IMR-90 (cell line): Measurements from ENCODE around the gene HS6ST3. TPM values are rescaled to one million over a fixed set of nuclear protein-coding genes. Genes with fewer than 3 reads are reported as not detected.

ENCODE experiments used
- ATAC-seq: fragments of 200-7000 bp; cut with Tn5 transposase; 2 replicates; pipeline ENCODE4 v1.9.1; 2020; ENCODE audit warnings: low read depth, mild to moderate bottlenecking, moderate library complexity
- BruUV-seq: library from RNA; stranded (reverse); fragments of 400-500 nt; replicated peaks from 2 replicates; lab custom pipeline; 2021; lab: Mats Ljungman, UMichigan
- CTCF ChIA-PET: fragments of 300-600 bp; formaldehyde crosslinking; extraction: SDS; loops from one replicate; lab custom pipeline; 2021; ENCODE audit warnings: antibody characterized with exemption; lab: Yijun Ruan, JAX
- POLR2A ChIA-PET: fragments of 300-600 bp; sonication (Branson Sonifier 250); formaldehyde crosslinking; loops from one replicate; lab custom pipeline; 2022; ENCODE audit warnings: antibody characterized with exemption; ENCODE audit not compliant: unreplicated experiment; lab: Charles Lee
- DNase-seq: peaks from one replicate; pipeline ENCODE4 v3.0.0; 2013
- H2AFZ ChIP-seq: replicated peaks from 2 replicates; pipeline ENCODE3; 2013; ENCODE audit warnings: low read length, mild to moderate bottlenecking; ENCODE audit not compliant: poor library complexity
- H2AK5ac ChIP-seq: 2 replicates; pipeline ENCODE4 v1.6.1; 2013; ENCODE audit warnings: low read depth, low read length, inconsistent platforms
- H2AK9ac ChIP-seq: replicated peaks from 2 replicates; pipeline ENCODE3; 2013; ENCODE audit warnings: mild to moderate bottlenecking, low read depth, low read length, moderate library complexity; ENCODE audit not compliant: poor library complexity
- H2BK120ac ChIP-seq: 2 replicates; pipeline ENCODE4 v1.6.1; 2013; ENCODE audit warnings: low read depth, low read length, inconsistent platforms
- H2BK15ac ChIP-seq: 3 replicates; pipeline ENCODE4 v1.6.1; 2013; ENCODE audit warnings: low read depth, low read length, inconsistent platforms
- H2BK20ac ChIP-seq: 2 replicates; pipeline ENCODE4 v1.6.1; 2013; ENCODE audit warnings: low read depth, mild to moderate bottlenecking, inconsistent platforms, low read length, moderate library complexity
- H2BK5ac ChIP-seq: 2 replicates; pipeline ENCODE4 v1.6.1; 2013; ENCODE audit warnings: mild to moderate bottlenecking, low read depth, low read length, inconsistent platforms; ENCODE audit not compliant: poor library complexity, severe bottlenecking
- H3K14ac ChIP-seq: replicated peaks from 2 replicates; pipeline ENCODE4 v1.6.1; 2013; ENCODE audit warnings: low read depth, low read length, inconsistent platforms
- H3K18ac ChIP-seq: 2 replicates; pipeline ENCODE4 v1.6.1; 2013; ENCODE audit warnings: low read depth, low read length, control low read depth
- H3K23ac ChIP-seq: 2 replicates; pipeline ENCODE4 v1.6.1; 2013; ENCODE audit warnings: low read depth, low read length, inconsistent platforms
- H3K27ac ChIP-seq: 2 replicates; pipeline ENCODE4 v1.5.1; 2013; ENCODE audit warnings: mild to moderate bottlenecking, control low read depth, low read length; ENCODE audit not compliant: insufficient read depth
- H3K27me3 ChIP-seq: 2 replicates; pipeline ENCODE4 v1.6.1; 2013; ENCODE audit warnings: low read length; ENCODE audit not compliant: control insufficient read depth, insufficient read depth
- H3K36me3 ChIP-seq: 2 replicates; pipeline ENCODE4 v1.6.1; 2013; ENCODE audit warnings: low read length, mixed read lengths; ENCODE audit not compliant: control insufficient read depth, insufficient read depth
- H3K4ac ChIP-seq: 2 replicates; pipeline ENCODE4 v1.6.1; 2013; ENCODE audit warnings: low read depth, low read length, inconsistent platforms
- H3K4me1 ChIP-seq: 2 replicates; pipeline ENCODE4 v1.6.1; 2013; ENCODE audit warnings: low read length, mixed read lengths; ENCODE audit not compliant: control insufficient read depth, insufficient read depth
- H3K4me2 ChIP-seq: 2 replicates; pipeline ENCODE4 v1.6.1; 2013; ENCODE audit warnings: low read depth, mild to moderate bottlenecking, control low read depth, low read length, moderate library complexity
- H3K4me3 ChIP-seq: 2 replicates; pipeline ENCODE4 v1.5.1; 2013; ENCODE audit warnings: low read depth, mild to moderate bottlenecking, control low read depth, low read length, moderate library complexity; ENCODE audit not compliant: insufficient read depth
- H3K56ac ChIP-seq: 2 replicates; pipeline ENCODE4 v1.6.1; 2013; ENCODE audit warnings: low read length, inconsistent platforms; ENCODE audit not compliant: insufficient read depth; ENCODE audit errors: extremely low read depth
- H3K79me1 ChIP-seq, 2 experiments: 2 replicates each; pipeline ENCODE4 v1.6.1; 2013; ENCODE audit warnings: low read length in 2 of 2, inconsistent platforms in 1 of 2, low read depth in 1 of 2
- H3K9ac ChIP-seq: 2 replicates; pipeline ENCODE4 v1.6.1; 2013; ENCODE audit warnings: low read depth, low read length, control low read depth
- H3K9me1 ChIP-seq: 2 replicates; pipeline ENCODE4 v1.6.1; 2013; ENCODE audit warnings: low read length, inconsistent platforms; ENCODE audit not compliant: insufficient read depth
- H3K9me3 ChIP-seq: 2 replicates; pipeline ENCODE4 v1.6.1; 2013; ENCODE audit warnings: low read length; ENCODE audit not compliant: control insufficient read depth, insufficient read depth
- H4K20me1 ChIP-seq: 2 replicates; pipeline ENCODE4 v1.6.1; 2013; ENCODE audit warnings: low read length, inconsistent platforms; ENCODE audit not compliant: insufficient read depth
- H4K5ac ChIP-seq: 2 replicates; pipeline ENCODE4 v1.6.1; 2013; ENCODE audit warnings: mild to moderate bottlenecking, low read depth, low read length, control low read depth
- H4K8ac ChIP-seq, 2 experiments: 2 replicates each; pipeline ENCODE4 v1.6.1; 2013; ENCODE audit warnings: low read depth in 2 of 2, low read length in 2 of 2, control low read depth in 1 of 2, inconsistent platforms in 1 of 2
- H4K91ac ChIP-seq: 2 replicates; pipeline ENCODE4 v1.6.1; 2013; ENCODE audit warnings: low read depth, low read length, inconsistent platforms; ENCODE audit not compliant: insufficient read depth
- BHLHE40 ChIP-seq: fragments of 150-350 bp; IDR thresholded peaks from 2 replicates; pipeline ENCODE4 v1.6.1; 2016; ENCODE audit warnings: mild to moderate bottlenecking, low read depth, low read length
- CEBPB ChIP-seq: IDR thresholded peaks from 2 replicates; pipeline ENCODE4 v1.6.1; 2012; ENCODE audit warnings: low read depth, low read length, improper control_type of control experiment
- CTCF ChIP-seq: conservative IDR thresholded peaks from 2 replicates; pipeline ENCODE4 v1.5.1; 2012; ENCODE audit warnings: mild to moderate bottlenecking, low read depth, low read length, improper control_type of control experiment
- FOS ChIP-seq: fragments of 150-350 bp; IDR thresholded peaks from 2 replicates; pipeline ENCODE4 v1.6.1; 2016; ENCODE audit warnings: low read depth, low read length
- MAFK ChIP-seq: IDR thresholded peaks from 2 replicates; pipeline ENCODE4 v1.6.1; 2012; ENCODE audit warnings: low read depth, low read length, improper control_type of control experiment
- MAZ ChIP-seq: IDR thresholded peaks from 2 replicates; pipeline ENCODE4 v1.6.1; 2012; ENCODE audit warnings: low read depth, mild to moderate bottlenecking, low read length, improper control_type of control experiment, moderate library complexity, borderline replicate concordance
- MXI1 ChIP-seq: IDR thresholded peaks from 2 replicates; pipeline ENCODE4 v1.6.1; 2012; ENCODE audit warnings: low read depth, mild to moderate bottlenecking, low read length, moderate library complexity, borderline replicate concordance
- NFE2L2 ChIP-seq: fragments of 150-350 bp; IDR thresholded peaks from 2 replicates; pipeline ENCODE4 v1.6.1; 2016; ENCODE audit warnings: low read depth, mild to moderate bottlenecking, low read length
- RCOR1 ChIP-seq: IDR thresholded peaks from 2 replicates; pipeline ENCODE4 v1.6.1; 2012; ENCODE audit warnings: mild to moderate bottlenecking, low read length, improper control_type of control experiment; ENCODE audit not compliant: insufficient replicate concordance
- USF2 ChIP-seq: fragments of 150-350 bp; IDR thresholded peaks from 2 replicates; pipeline ENCODE4 v1.6.1; 2017; ENCODE audit warnings: mild to moderate bottlenecking, antibody characterized with exemption, low read length, low read depth
- WGBS, 2 experiments: methylation state at CpG; one replicate each; pipeline versions ENCODE4 v1.1.5 to v1.1.7; 2013; ENCODE audit warnings: missing lambda C conversion rate in 2 of 2; ENCODE audit not compliant: insufficient read length in 1 of 2; ENCODE audit errors: extremely low coverage in 2 of 2; 5-methylcytosine and 5-hydroxymethylcytosine counted together
- dilution Hi-C: fragments of 300-500 bp; cut with HindIII; formaldehyde crosslinking; loops from one replicate; pipeline ENCODE4 v1.14.3; 2018; ENCODE audit warnings: low sequenced_read_pairs; ENCODE audit not compliant: unreplicated experiment
- in situ Hi-C: fragments of 300-500 bp; cut with MboI; formaldehyde crosslinking; loops from 3 replicates; pipeline ENCODE4 v1.14.3; 2019; ENCODE audit warnings: low sequenced_read_pairs, inconsistent platforms, mixed read lengths
- intact Hi-C: fragments of 100-400 bp; cut with micrococcal nuclease; formaldehyde crosslinking; loops from 2 replicates; pipeline ENCODE4 v1.10.0; 2022
- polyA plus RNA-seq, 3 experiments: library from polyadenylated mRNA; depleted of rRNA; stranded (reverse); fragments of >200 nt; gene quantifications; 2 replicates each; pipeline ENCODE4 v1.2.3, GENCODE V29; 2012; ENCODE audit warnings: low replicate concordance in 1 of 3
- total RNA-seq: library from RNA; depleted of rRNA; stranded (reverse); fragments of >200 nt; gene quantifications from 2 replicates; pipeline ENCODE4 v1.2.3, GENCODE V29; 2012

Gene HS6ST3
- total and polyA plus RNA-seq, 2 of the 4 experiments (the other 2 are of a cell fraction) = not detected

- H3K36me3 ChIP-seq = no peaks in the 10 kb centered on the region
- ChIA-PET CTCF (no interaction called here), POLR2A (no interaction called here)
- H2AK9ac ChIP-seq = no peak overlapping the region
- no peak overlapping the region for H2BK120ac ChIP-seq
- H3K4me2 ChIP-seq = no peak overlapping the region
- no peaks in the 10 kb centered on the region for H3K79me1 ChIP-seq
- H3K4me1 ChIP-seq = no peaks in the 10 kb centered on the region
- no peak overlapping the region for H3K4me3 ChIP-seq
- WGBS, 2 experiments = no CpG with 5 or more reads among the region's 6 CpGs
- no peak overlapping the region for H3K27ac ChIP-seq
- H3K56ac ChIP-seq = no peak overlapping the region
- no peak overlapping the region for H3K18ac ChIP-seq
- in situ Hi-C loops (no loop called here), intact Hi-C loops (no loop called here), dilution Hi-C loops (no loop called here)
- ATAC-seq = no peak
- no peaks in the 10 kb centered on the region for H3K9me1 ChIP-seq
- TF ChIP-seq RCOR1 (no peak), MXI1 (no peak), MAZ (no peak), NFE2L2 (no peak), MAFK (no peak), USF2 (no peak), CTCF (no peak), BHLHE40 (no peak), CEBPB (no peak), FOS (no peak)
- H2BK5ac ChIP-seq = no peak overlapping the region
- no peak overlapping the region for H4K91ac ChIP-seq
- H2AK5ac ChIP-seq = no peak overlapping the region
- no peak overlapping the region for H3K4ac ChIP-seq
- no peak overlapping the region for H3K9ac ChIP-seq
- no peak overlapping the region for H2BK20ac ChIP-seq
- H3K27me3 ChIP-seq = no peaks in the 10 kb centered on the region
- DNase-seq = no peak
- no peak overlapping the region for H4K8ac ChIP-seq
- no peak overlapping the region for H2BK15ac ChIP-seq
- H3K23ac ChIP-seq = no peak overlapping the region
- no TSS peak for BruUV-seq
- no peak overlapping the region for H3K14ac ChIP-seq
- H2AFZ ChIP-seq = no peak overlapping the region
- peaks cover 3% of the 10 kb centered on the region for H3K9me3 ChIP-seq
- no peak overlapping the region for H4K5ac ChIP-seq
- H4K20me1 ChIP-seq = no peaks in the 10 kb centered on the region
These were observed 391.6 kb downstream of the HS6ST3 start for GRCh38 chr13:96481482-96481881.
